Erythroblast (primary cell): ENCODE results near the gene DYNLT4.

Experiments used
- DNase-seq, 2 experiments: peaks; one replicate each; lab custom pipeline; 2025; lab: John Stamatoyannopoulos, UW
- GATA1 ChIP-seq: IDR thresholded peaks from 2 replicates; pipeline ENCODE4 v1.6.1; 2011; ENCODE audit warnings: low read depth, mild to moderate bottlenecking, control low read depth, low read length, moderate library complexity
- POLR2A ChIP-seq: IDR thresholded peaks from 2 replicates; pipeline ENCODE4 v1.6.1; 2011; ENCODE audit warnings: mild to moderate bottlenecking, low read length

Gene DYNLT4

GRCh38 chr1:44759077-44759476 lies 48.1 kb downstream of the DYNLT4 start:
- TF ChIP-seq POLR2A = no peak
- TF ChIP-seq GATA1 = no peak
- no peak for DNase-seq

GRCh38 chr1:44757420-44757819 lies 49.7 kb downstream of the DYNLT4 start:
- no peak for TF ChIP-seq GATA1
- no peak for TF ChIP-seq POLR2A

More at GRCh38 chr1:44757420-44757819, 49.7 kb downstream of the DYNLT4 start:
- no peak for DNase-seq
